ENCODE data around the gene SERPINB6. TPM values are rescaled to one million over a fixed set of nuclear protein-coding genes. Genes with fewer than 3 reads are reported as not detected.

Gene SERPINB6
- total RNA-seq, 3 donors from 2014 or later (not counting 1 experiment from before 2014, with no cell fraction given) = 120 to 135 (median 129) TPM

DNA sequence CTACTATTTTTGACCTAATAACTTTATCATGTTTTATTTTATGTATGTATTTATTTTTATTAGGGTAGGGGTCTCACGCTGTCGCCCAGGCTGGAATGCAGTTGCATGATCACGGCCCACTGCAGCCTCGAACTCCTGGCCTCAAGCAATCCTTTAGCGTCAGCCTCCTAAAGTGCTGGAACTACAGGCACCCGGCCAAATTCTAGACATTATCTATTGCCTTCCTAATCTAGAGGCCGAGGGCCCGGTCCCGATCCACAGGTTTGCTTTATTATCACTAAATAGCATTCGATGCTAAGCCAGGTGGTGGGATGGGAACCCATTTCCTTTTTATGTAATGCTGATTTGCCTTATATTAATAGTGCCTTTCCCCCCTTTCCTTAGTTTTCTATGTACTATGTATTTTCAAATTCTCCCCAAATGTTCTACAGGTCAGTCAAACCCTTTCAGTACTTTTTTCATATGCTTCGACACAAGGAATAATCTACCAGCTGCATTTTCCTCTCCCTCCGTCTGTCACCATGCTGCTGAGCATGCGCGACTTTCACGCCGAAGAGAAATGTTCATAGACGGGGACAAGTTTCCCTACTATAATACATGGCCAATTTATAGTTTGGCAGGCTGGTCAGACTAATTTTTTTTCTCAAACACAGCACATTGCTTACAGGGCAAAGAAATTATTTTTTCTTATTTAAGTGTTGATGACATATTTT lies 6.4 kb downstream of the SERPINB6 start:
- DNase-seq (no peak), ATAC-seq (no peak)
- Mint-ChIP-seq H3K4me3 (no peak overlapping the region), H3K4me1 (peaks cover 50 to 54% of the 10 kb centered on the region in 2 donors), H3K27ac (no peak overlapping the region), H3K27me3 (ENCODE audit: low read depth in 2 of 2) (no peaks in the 10 kb centered on the region), H3K9me3 (no peaks in the 10 kb centered on the region), H3K36me3 (no peaks in the 10 kb centered on the region)
- H3K27ac ChIP-seq (ENCODE audit: low read length) = no peak overlapping the region
- H3K4me1 ChIP-seq (ENCODE audit: control insufficient read depth, insufficient read depth, low read length) = no peaks in the 10 kb centered on the region
- H3K4me3 ChIP-seq (ENCODE audit: low read length) = no peak overlapping the region
- H3K9me3 ChIP-seq (ENCODE audit: control insufficient read depth, insufficient read depth, low read length) = no peaks in the 10 kb centered on the region
- H3K27me3 ChIP-seq (ENCODE audit: control insufficient read depth, insufficient read depth, low read length) = no peaks in the 10 kb centered on the region
- intact Hi-C loops (cut with micrococcal nuclease) = no loop called here
- peaks cover 2% of the 10 kb centered on the region for H3K36me3 ChIP-seq (ENCODE audit: control insufficient read depth, insufficient read depth, low read length)
- TF ChIP-seq, protein P1, sequence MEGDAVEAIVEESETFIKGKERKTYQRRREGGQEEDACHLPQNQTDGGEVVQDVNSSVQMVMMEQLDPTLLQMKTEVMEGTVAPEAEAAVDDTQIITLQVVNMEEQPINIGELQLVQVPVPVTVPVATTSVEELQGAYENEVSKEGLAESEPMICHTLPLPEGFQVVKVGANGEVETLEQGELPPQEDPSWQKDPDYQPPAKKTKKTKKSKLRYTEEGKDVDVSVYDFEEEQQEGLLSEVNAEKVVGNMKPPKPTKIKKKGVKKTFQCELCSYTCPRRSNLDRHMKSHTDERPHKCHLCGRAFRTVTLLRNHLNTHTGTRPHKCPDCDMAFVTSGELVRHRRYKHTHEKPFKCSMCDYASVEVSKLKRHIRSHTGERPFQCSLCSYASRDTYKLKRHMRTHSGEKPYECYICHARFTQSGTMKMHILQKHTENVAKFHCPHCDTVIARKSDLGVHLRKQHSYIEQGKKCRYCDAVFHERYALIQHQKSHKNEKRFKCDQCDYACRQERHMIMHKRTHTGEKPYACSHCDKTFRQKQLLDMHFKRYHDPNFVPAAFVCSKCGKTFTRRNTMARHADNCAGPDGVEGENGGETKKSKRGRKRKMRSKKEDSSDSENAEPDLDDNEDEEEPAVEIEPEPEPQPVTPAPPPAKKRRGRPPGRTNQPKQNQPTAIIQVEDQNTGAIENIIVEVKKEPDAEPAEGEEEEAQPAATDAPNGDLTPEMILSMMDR (IDR thresholded peaks at IDR 0.05) = no peak
- WGBS (ENCODE audit: insufficient coverage) = 95% methylated on average over 13 of the region's 17 CpGs

DNA sequence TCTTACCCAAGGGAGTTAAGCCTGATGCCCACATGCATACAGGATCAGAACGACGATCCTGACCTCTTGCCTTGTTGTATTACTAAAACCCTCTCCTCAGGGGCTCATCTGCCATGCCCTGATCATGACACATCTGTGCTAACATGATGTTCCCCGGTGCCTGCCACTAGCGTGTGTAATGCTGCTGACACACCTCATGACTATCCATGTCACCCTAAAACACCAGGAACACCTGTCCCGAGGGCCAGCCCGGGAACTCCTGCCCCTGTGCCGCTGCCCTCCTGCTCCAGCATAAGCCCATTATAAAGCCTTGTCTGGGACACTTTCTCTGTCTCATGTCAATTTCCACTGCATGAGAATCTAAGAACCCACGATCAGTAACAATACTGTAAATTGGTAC lies 7.6 kb downstream of the SERPINB6 start:
- no peaks in the 10 kb centered on the region for H3K9me3 Mint-ChIP-seq
- no peak for ATAC-seq
- peaks cover 44 to 48% of the 10 kb centered on the region in 2 donors for H3K4me1 Mint-ChIP-seq
- no peak for DNase-seq
- no peak overlapping the region for H3K27ac Mint-ChIP-seq
- Histone ChIP-seq H3K27me3 (ENCODE audit: control insufficient read depth, insufficient read depth, low read length) (no peaks in the 10 kb centered on the region), H3K27ac (ENCODE audit: low read length) (no peak overlapping the region), H3K36me3 (ENCODE audit: control insufficient read depth, insufficient read depth, low read length) (peaks cover 2% of the 10 kb centered on the region), H3K9me3 (ENCODE audit: control insufficient read depth, insufficient read depth, low read length) (no peaks in the 10 kb centered on the region), H3K4me1 (ENCODE audit: control insufficient read depth, insufficient read depth, low read length) (peaks cover 1% of the 10 kb centered on the region), H3K4me3 (ENCODE audit: low read length) (no peak overlapping the region)
- intact Hi-C loops (cut with micrococcal nuclease) = no loop called here
- 94% methylated on average over 7 of the region's 8 CpGs for WGBS (ENCODE audit: insufficient coverage)
- TF ChIP-seq, protein P1 (IDR thresholded peaks at IDR 0.05) = no peak
- no peaks in the 10 kb centered on the region for H3K27me3 Mint-ChIP-seq (ENCODE audit: low read depth in 2 of 2)
- H3K4me3 Mint-ChIP-seq = no peak overlapping the region
- H3K36me3 Mint-ChIP-seq = no peaks in the 10 kb centered on the region

DNA sequence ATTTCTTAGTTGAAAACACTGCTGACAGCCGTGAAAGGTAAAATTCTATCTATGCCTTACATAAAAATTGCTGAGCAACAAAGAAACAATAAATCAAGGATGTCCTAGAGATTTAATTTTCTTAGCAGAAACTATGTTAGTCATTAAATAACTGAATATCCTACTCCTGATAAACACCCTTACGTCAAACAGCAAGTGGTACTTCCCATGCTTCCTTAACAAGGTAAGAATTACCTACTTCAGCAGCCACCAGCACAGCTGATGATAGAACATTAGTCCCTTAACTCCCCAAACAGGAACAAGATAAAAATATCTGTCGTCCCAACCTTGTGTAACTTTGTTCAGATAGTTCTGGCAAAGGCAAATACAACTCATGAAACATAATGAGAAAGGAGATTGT lies 8.7 kb downstream of the SERPINB6 start:
- TF ChIP-seq, protein P1 (IDR thresholded peaks at IDR 0.05) = no peak

DNA sequence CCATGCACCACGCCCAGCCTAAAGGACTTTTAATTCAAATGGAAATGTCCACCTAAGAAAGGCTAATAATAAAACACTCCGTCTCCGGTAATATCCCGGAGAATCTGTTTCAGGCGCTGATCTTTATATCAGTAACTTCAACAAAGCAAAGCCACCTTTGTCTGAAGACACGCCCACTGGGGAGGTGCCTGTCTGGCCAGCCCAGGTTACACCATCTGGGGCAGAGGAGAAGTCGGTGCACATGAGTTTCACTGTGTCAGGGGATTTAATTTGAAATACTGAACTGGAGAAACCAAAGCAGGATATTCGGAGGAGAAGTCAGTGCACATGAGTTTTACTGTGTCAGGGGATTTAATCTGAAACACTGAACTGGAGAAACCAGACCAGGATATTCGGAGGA lies 9.4 kb downstream of the SERPINB6 start:
- intact Hi-C loops (cut with micrococcal nuclease) = no loop called here

More for the DNA sequence above, 8.7 kb downstream of the SERPINB6 start:
- H3K4me1 ChIP-seq (ENCODE audit: control insufficient read depth, insufficient read depth, low read length) = peaks cover 13% of the 10 kb centered on the region
- WGBS (ENCODE audit: insufficient coverage) = 85% methylated on average over 1 of the region's 3 CpGs
- DNase-seq (no peak), ATAC-seq (no peak)
- intact Hi-C loops (cut with micrococcal nuclease) = no loop called here
- H3K4me3 Mint-ChIP-seq = no peak overlapping the region
- H3K27ac Mint-ChIP-seq = no peak overlapping the region
- H3K36me3 Mint-ChIP-seq = no peaks in the 10 kb centered on the region
- H3K4me3 ChIP-seq (ENCODE audit: low read length) = no peak overlapping the region
- no peaks in the 10 kb centered on the region for H3K9me3 ChIP-seq (ENCODE audit: control insufficient read depth, insufficient read depth, low read length)
- H3K36me3 ChIP-seq (ENCODE audit: control insufficient read depth, insufficient read depth, low read length) = peaks cover 2% of the 10 kb centered on the region
- no peaks in the 10 kb centered on the region for H3K27me3 ChIP-seq (ENCODE audit: control insufficient read depth, insufficient read depth, low read length)
- peaks cover 45 to 50% of the 10 kb centered on the region in 2 donors for H3K4me1 Mint-ChIP-seq
- no peak overlapping the region for H3K27ac ChIP-seq (ENCODE audit: low read length)
- no peaks in the 10 kb centered on the region for H3K27me3 Mint-ChIP-seq (ENCODE audit: low read depth in 2 of 2)
- no peaks in the 10 kb centered on the region for H3K9me3 Mint-ChIP-seq

More for the DNA sequence above, 9.4 kb downstream of the SERPINB6 start:
- 85% methylated on average over 9 of the region's 9 CpGs for WGBS (ENCODE audit: insufficient coverage)
- no peak overlapping the region for H3K4me3 ChIP-seq (ENCODE audit: low read length)
- DNase-seq (no peak), ATAC-seq (no peak)
- no peak overlapping the region for H3K27ac ChIP-seq (ENCODE audit: low read length)
- no peak overlapping the region for H3K4me3 Mint-ChIP-seq
- no peak overlapping the region for H3K27ac Mint-ChIP-seq
- TF ChIP-seq, protein P1 (IDR thresholded peaks at IDR 0.05) = no peak
- no peaks in the 10 kb centered on the region for H3K27me3 Mint-ChIP-seq (ENCODE audit: low read depth in 2 of 2)
- no peaks in the 10 kb centered on the region for H3K9me3 Mint-ChIP-seq
- H3K36me3 ChIP-seq (ENCODE audit: control insufficient read depth, insufficient read depth, low read length) = peaks cover 4% of the 10 kb centered on the region
- peaks cover 42 to 47% of the 10 kb centered on the region in 2 donors for H3K4me1 Mint-ChIP-seq
- no peaks in the 10 kb centered on the region for H3K36me3 Mint-ChIP-seq
- no peaks in the 10 kb centered on the region for H3K27me3 ChIP-seq (ENCODE audit: control insufficient read depth, insufficient read depth, low read length)
- H3K4me1 ChIP-seq (ENCODE audit: control insufficient read depth, insufficient read depth, low read length) = peaks cover 13% of the 10 kb centered on the region
- no peaks in the 10 kb centered on the region for H3K9me3 ChIP-seq (ENCODE audit: control insufficient read depth, insufficient read depth, low read length)
